ENCODE data around the gene MKLN1. TPM values are rescaled to one million over a fixed set of nuclear protein-coding genes. Genes with fewer than 3 reads are reported as not detected.
"Not testable (repeated sequence)": the region's sequence is repeated elsewhere in the genome, so short reads cannot be mapped to it uniquely, and the experiment has no call there.

The MKLN1 gene
- total RNA-seq, 2 donors from 2014 or later: 48.9 to 54.2 TPM

GRCh38 chr7:131401194-131401593 is 73.5 kb downstream of the MKLN1 start:
- Mint-ChIP-seq H3K27ac (no peak overlapping the region), H3K36me3 (peaks cover 21 to 44% of the 10 kb centered on the region in 2 donors), H3K9me3 (peaks cover 0 to 6% of the 10 kb centered on the region in 2 donors)
- DNase-seq (ENCODE audit: low spot score in 2 of 2) (no peak), ATAC-seq (no peak)

GRCh38 chr7:131403322-131403721 is 75.6 kb downstream of the MKLN1 start:
- peaks cover 21 to 44% of the 10 kb centered on the region in 2 donors for H3K36me3 Mint-ChIP-seq
- no peak overlapping the region for H3K27ac Mint-ChIP-seq
- ATAC-seq (no peak), DNase-seq (ENCODE audit: low spot score in 2 of 2) (no peak)
- peaks cover 0 to 6% of the 10 kb centered on the region in 2 donors for H3K9me3 Mint-ChIP-seq

- H3K36me3 Mint-ChIP-seq: peaks cover 14 to 38% of the 10 kb centered on the region in 2 donors
- peaks cover 0 to 6% of the 10 kb centered on the region in 2 donors for H3K9me3 Mint-ChIP-seq
- DNase-seq (ENCODE audit: low spot score in 2 of 2) (no peak), ATAC-seq (no peak)
- no peak overlapping the region for H3K27ac Mint-ChIP-seq
These were observed 76.7 kb downstream of the MKLN1 start for GRCh38 chr7:131404226-131404911.

GRCh38 chr7:131409129-131409766 is 81.6 kb downstream of the MKLN1 start:
- H3K36me3 Mint-ChIP-seq: peaks cover 0 to 5% of the 10 kb centered on the region in 2 donors
- ATAC-seq: no peak
- no peaks in the 10 kb centered on the region for H3K9me3 Mint-ChIP-seq
- no peak for DNase-seq (ENCODE audit: low spot score in 2 of 2)
- no peak overlapping the region for H3K27ac Mint-ChIP-seq

- Mint-ChIP-seq H3K27ac (peak overlapping the region in 1 of 2 donors; percentile 23), H3K9me3 (no peaks in the 10 kb centered on the region), H3K36me3 (no peaks in the 10 kb centered on the region)
- DNase-seq (ENCODE audit: low spot score in 2 of 2): no peak
- ATAC-seq: no peak
These were observed 84.4 kb downstream of the MKLN1 start for GRCh38 chr7:131412031-131412430.

GRCh38 chr7:131413711-131414110 is 86.0 kb downstream of the MKLN1 start:
- Mint-ChIP-seq H3K27ac (no peak overlapping the region), H3K9me3 (no peaks in the 10 kb centered on the region), H3K36me3 (peaks cover 0 to 9% of the 10 kb centered on the region in 2 donors)
- DNase-seq (ENCODE audit: low spot score in 2 of 2) (no peak), ATAC-seq (no peak)

- peak in 1 of 2 donors; percentile 10 for DNase-seq (ENCODE audit: low spot score in 2 of 2)
- Mint-ChIP-seq H3K9me3 (no peaks in the 10 kb centered on the region), H3K27ac (no peak overlapping the region), H3K36me3 (peaks cover 0 to 4% of the 10 kb centered on the region in 2 donors)
- peak; percentile 68 to 70 for ATAC-seq
These were observed 96.6 kb downstream of the MKLN1 start for GRCh38 chr7:131424219-131424822.

- ATAC-seq (no peak), DNase-seq (ENCODE audit: low spot score in 2 of 2) (no peak)
- no peaks in the 10 kb centered on the region for H3K9me3 Mint-ChIP-seq
- peaks cover 0 to 5% of the 10 kb centered on the region in 2 donors for H3K36me3 Mint-ChIP-seq
- no peak overlapping the region for H3K27ac Mint-ChIP-seq
These were observed 98.3 kb downstream of the MKLN1 start for GRCh38 chr7:131425992-131426391.

- H3K27ac Mint-ChIP-seq: peak overlapping the region in 1 of 2 donors; percentile 18
- not testable (repeated sequence) for DNase-seq (ENCODE audit: low spot score in 2 of 2); H3K36me3 Mint-ChIP-seq; H3K9me3 Mint-ChIP-seq; ATAC-seq
These were observed 103.2 kb downstream of the MKLN1 start for GRCh38 chr7:131430826-131431225.

- DNase-seq (ENCODE audit: low spot score in 2 of 2): no peak
- ATAC-seq: no peak
- Mint-ChIP-seq H3K27ac (peak overlapping the region in 1 of 2 donors; percentile 18), H3K9me3 (no peaks in the 10 kb centered on the region), H3K36me3 (peaks cover 5 to 6% of the 10 kb centered on the region in 2 donors)
These were observed 103.6 kb downstream of the MKLN1 start for GRCh38 chr7:131431289-131431688.

- H3K9me3 Mint-ChIP-seq: no peaks in the 10 kb centered on the region
- ATAC-seq (no peak), DNase-seq (ENCODE audit: low spot score in 2 of 2) (no peak)
- H3K36me3 Mint-ChIP-seq: peaks cover 5 to 6% of the 10 kb centered on the region in 2 donors
- H3K27ac Mint-ChIP-seq: no peak overlapping the region
These were observed 104.1 kb downstream of the MKLN1 start for GRCh38 chr7:131431756-131432155.

GRCh38 chr7:131436384-131436783 is 108.7 kb downstream of the MKLN1 start:
- H3K36me3 Mint-ChIP-seq: peaks cover 5 to 35% of the 10 kb centered on the region in 2 donors
- no peak overlapping the region for H3K27ac Mint-ChIP-seq
- H3K9me3 Mint-ChIP-seq: no peaks in the 10 kb centered on the region
- DNase-seq (ENCODE audit: low spot score in 2 of 2) (no peak), ATAC-seq (no peak)

- no peak for DNase-seq (ENCODE audit: low spot score in 2 of 2)
- H3K9me3 Mint-ChIP-seq: no peaks in the 10 kb centered on the region
- H3K27ac Mint-ChIP-seq: no peak overlapping the region
- peaks cover 5 to 29% of the 10 kb centered on the region in 2 donors for H3K36me3 Mint-ChIP-seq
- no peak for ATAC-seq
These were observed 111.3 kb downstream of the MKLN1 start for GRCh38 chr7:131438969-131439368.

- H3K36me3 Mint-ChIP-seq: peaks cover 5 to 18% of the 10 kb centered on the region in 2 donors
- no peak for DNase-seq (ENCODE audit: low spot score in 2 of 2)
- no peak overlapping the region for H3K27ac Mint-ChIP-seq
- H3K9me3 Mint-ChIP-seq: no peaks in the 10 kb centered on the region
- no peak for ATAC-seq
These were observed 115.8 kb downstream of the MKLN1 start for GRCh38 chr7:131443496-131443895.

GRCh38 chr7:131444683-131445082 is 117.0 kb downstream of the MKLN1 start:
- no peaks in the 10 kb centered on the region for H3K9me3 Mint-ChIP-seq
- H3K36me3 Mint-ChIP-seq: peaks cover 8 to 14% of the 10 kb centered on the region in 2 donors
- ATAC-seq: no peak
- DNase-seq (ENCODE audit: low spot score in 2 of 2): no peak
- H3K27ac Mint-ChIP-seq: no peak overlapping the region

- Mint-ChIP-seq H3K9me3 (no peaks in the 10 kb centered on the region), H3K36me3 (peaks cover 0 to 10% of the 10 kb centered on the region in 2 donors), H3K27ac (no peak overlapping the region)
- ATAC-seq: no peak
- no peak for DNase-seq (ENCODE audit: low spot score in 2 of 2)
These were observed 121.8 kb downstream of the MKLN1 start for GRCh38 chr7:131449373-131449902.

GRCh38 chr7:131454498-131454897 is 126.8 kb downstream of the MKLN1 start:
- no peaks in the 10 kb centered on the region for H3K9me3 Mint-ChIP-seq
- DNase-seq (ENCODE audit: low spot score in 2 of 2): no peak
- no peak for ATAC-seq
- H3K36me3 Mint-ChIP-seq: peaks cover 9% of the 10 kb centered on the region in 2 donors
- H3K27ac Mint-ChIP-seq: no peak overlapping the region

Data from activated naive CD4-positive, alpha-beta T cell treated with anti-CD3 and anti-CD28 coated beads, Interleukin-2, amount 50 U/mL, for 72 hours (primary cell).